ENCODE data around the gene METTL4.
"Not testable (repeated sequence)": the region's sequence is repeated elsewhere in the genome, so short reads cannot be mapped to it uniquely, and the experiment has no call there.

- not testable (repeated sequence) for TF ChIP-seq CTCF (IDR thresholded peaks at IDR 0.05; ENCODE audit: poor library complexity, severe bottlenecking); EZH2 (IDR thresholded peaks at IDR 0.05; ENCODE audit: borderline replicate concordance, insufficient read depth, low read length, poor library complexity, severe bottlenecking); POLR2AphosphoS5 (IDR thresholded peaks at IDR 0.05); EP300 (conservative IDR thresholded peaks at IDR 0.05; ENCODE audit: poor library complexity, severe bottlenecking); MXI1 (conservative IDR thresholded peaks at IDR 0.05; ENCODE audit: poor library complexity, severe bottlenecking); RAD21 (conservative IDR thresholded peaks at IDR 0.05)
- TF ChIP-seq, protein P1, sequence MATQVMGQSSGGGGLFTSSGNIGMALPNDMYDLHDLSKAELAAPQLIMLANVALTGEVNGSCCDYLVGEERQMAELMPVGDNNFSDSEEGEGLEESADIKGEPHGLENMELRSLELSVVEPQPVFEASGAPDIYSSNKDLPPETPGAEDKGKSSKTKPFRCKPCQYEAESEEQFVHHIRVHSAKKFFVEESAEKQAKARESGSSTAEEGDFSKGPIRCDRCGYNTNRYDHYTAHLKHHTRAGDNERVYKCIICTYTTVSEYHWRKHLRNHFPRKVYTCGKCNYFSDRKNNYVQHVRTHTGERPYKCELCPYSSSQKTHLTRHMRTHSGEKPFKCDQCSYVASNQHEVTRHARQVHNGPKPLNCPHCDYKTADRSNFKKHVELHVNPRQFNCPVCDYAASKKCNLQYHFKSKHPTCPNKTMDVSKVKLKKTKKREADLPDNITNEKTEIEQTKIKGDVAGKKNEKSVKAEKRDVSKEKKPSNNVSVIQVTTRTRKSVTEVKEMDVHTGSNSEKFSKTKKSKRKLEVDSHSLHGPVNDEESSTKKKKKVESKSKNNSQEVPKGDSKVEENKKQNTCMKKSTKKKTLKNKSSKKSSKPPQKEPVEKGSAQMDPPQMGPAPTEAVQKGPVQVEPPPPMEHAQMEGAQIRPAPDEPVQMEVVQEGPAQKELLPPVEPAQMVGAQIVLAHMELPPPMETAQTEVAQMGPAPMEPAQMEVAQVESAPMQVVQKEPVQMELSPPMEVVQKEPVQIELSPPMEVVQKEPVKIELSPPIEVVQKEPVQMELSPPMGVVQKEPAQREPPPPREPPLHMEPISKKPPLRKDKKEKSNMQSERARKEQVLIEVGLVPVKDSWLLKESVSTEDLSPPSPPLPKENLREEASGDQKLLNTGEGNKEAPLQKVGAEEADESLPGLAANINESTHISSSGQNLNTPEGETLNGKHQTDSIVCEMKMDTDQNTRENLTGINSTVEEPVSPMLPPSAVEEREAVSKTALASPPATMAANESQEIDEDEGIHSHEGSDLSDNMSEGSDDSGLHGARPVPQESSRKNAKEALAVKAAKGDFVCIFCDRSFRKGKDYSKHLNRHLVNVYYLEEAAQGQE (IDR thresholded peaks at IDR 0.05; ENCODE audit: borderline replicate concordance) = not testable (repeated sequence)
Measured at GRCh38 chr18:2524794-2525198, 46.5 kb downstream of the METTL4 start.

All from neural cell (in vitro differentiated cells).